ENCODE results near the gene NIFK.

- TF ChIP-seq CTCF (IDR thresholded peaks at IDR 0.05) = no peak
- no peak for TF ChIP-seq POLR2A (IDR thresholded peaks at IDR 0.05)
- TF ChIP-seq EP300 (IDR thresholded peaks at IDR 0.05) = no peak
Observed at GRCh38 chr2:121677855-121678254, 58.8 kb downstream of the NIFK start.
